GM12865 (cell line): ENCODE measurements around the gene CCDC27.

Experiments
- DNase-seq: peaks from one replicate; pipeline ENCODE4 v3.0.0; 2010; ENCODE audit warnings: low read depth
- H3K4me3 ChIP-seq: 2 replicates; pipeline ENCODE4 v1.5.1; 2011; ENCODE audit warnings: mild to moderate bottlenecking, low read depth, low read length, control low read depth
- TF ChIP-seq, protein P1 (sequence below): IDR thresholded peaks from 2 replicates; pipeline ENCODE4 v1.5.1; 2011; ENCODE audit warnings: low read length, control low read depth, low read depth, inconsistent platforms; ENCODE audit not compliant: insufficient read depth; ENCODE audit errors: missing control alignments

The CCDC27 gene

DNA sequence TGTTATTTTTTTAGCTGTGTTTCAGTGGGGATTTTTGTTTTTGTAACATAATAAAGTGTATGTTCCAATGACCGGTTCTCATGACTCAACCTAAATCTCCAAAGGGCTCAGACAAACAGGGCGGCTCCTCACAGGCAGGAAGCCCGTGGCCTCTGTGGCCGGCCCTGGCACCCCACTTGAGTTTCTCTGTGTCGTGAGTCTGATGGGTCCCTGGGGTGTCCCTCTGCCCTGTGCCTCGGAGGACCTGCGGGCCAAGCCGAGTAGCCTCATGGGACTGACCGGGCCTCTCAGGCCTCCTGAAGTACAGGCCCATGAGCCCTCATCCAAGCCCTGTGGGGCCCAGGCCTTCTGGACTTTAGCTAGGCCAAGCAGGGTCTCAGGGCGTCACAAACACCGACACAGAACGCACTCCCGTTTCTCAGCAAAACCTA, 16.1 kb upstream of the CCDC27 start:
- no peak overlapping the region for H3K4me3 ChIP-seq
- no peak for DNase-seq
- TF ChIP-seq, protein P1, sequence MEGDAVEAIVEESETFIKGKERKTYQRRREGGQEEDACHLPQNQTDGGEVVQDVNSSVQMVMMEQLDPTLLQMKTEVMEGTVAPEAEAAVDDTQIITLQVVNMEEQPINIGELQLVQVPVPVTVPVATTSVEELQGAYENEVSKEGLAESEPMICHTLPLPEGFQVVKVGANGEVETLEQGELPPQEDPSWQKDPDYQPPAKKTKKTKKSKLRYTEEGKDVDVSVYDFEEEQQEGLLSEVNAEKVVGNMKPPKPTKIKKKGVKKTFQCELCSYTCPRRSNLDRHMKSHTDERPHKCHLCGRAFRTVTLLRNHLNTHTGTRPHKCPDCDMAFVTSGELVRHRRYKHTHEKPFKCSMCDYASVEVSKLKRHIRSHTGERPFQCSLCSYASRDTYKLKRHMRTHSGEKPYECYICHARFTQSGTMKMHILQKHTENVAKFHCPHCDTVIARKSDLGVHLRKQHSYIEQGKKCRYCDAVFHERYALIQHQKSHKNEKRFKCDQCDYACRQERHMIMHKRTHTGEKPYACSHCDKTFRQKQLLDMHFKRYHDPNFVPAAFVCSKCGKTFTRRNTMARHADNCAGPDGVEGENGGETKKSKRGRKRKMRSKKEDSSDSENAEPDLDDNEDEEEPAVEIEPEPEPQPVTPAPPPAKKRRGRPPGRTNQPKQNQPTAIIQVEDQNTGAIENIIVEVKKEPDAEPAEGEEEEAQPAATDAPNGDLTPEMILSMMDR = no peak

DNA sequence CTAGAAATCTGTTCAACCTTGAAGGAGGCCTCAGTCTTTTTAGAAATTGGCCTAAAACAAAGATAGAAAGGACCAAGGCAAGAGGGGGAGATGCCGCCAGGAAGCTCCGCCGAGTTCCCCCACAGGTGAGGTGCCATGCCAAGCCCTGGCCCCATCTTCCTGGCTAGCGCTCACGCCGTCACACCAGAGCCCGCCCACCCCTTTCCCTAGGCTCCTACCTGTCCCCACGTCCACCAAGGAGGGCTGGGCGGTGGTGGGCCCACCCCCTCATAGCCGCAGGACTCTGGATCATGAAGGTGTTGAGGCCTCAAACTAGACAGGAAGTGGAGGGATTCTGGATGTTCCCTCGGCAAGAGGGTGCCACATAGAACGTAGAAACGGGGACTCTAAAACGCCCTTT, 15.5 kb upstream of the CCDC27 start:
- DNase-seq = no peak
- H3K4me3 ChIP-seq = no peak overlapping the region
- TF ChIP-seq, protein P1 = no peak

DNA sequence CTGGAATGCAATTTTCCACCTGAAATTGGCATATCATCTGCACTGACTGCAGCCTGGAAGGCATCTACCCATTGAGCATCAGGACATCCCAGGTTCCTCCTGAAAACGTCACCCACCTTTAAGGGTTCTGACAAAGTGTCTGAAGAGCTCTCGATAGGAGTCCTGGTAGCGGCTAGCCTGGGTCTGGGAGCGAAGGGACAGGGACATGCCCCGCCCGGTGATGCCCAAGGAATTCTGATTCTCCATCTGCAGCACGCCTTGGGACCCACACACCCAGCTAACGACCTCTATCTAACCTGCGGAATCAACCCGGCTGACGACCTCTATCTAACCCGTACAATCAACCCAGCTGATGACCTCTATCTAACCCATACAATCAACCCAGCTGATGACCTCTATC, 13.3 kb upstream of the CCDC27 start:
- no peak overlapping the region for H3K4me3 ChIP-seq
- DNase-seq = no peak
- TF ChIP-seq, protein P1 = no peak

DNA sequence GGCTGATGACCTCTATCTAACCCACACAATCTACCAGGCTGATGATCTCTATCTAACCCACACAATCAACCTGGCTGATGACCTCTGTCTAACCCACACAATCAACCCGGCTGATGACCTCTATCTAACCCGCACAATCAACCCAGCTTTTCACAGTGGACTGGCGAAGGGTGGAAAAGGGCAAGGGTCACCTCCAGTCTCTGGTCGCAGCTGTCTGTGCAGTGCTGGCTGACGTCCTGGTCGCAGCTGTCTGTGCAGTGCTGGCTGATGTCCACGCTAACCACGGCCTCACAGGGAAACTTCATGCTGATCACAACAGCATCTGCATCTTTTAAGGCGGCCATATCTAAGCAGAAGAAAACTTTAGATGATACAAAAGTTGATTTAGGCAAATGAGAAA, 12.2 kb upstream of the CCDC27 start:
- DNase-seq = no peak
- TF ChIP-seq, protein P1 = no peak
- no peak overlapping the region for H3K4me3 ChIP-seq

DNA sequence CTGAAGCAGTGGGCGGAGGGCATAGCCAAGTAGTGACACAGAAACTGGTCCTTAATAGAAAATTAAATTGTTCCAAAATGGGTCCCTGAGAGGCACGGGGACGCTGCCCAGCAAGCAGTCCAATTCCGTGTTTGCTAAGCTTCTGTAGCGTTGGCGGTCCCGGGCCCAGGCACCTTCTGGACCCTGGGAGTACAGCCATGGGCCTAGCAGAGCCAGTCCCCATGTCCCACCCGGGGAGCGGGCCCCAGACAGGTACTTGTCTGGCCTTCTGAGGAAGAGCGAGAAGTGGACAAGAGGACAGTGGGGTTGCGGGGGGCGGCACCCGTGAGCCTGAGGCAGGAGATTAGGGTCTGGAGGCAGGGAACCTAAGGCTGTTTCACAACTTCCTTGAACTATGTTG, 11.5 kb upstream of the CCDC27 start:
- TF ChIP-seq, protein P1 = no peak
- DNase-seq = no peak
- no peak overlapping the region for H3K4me3 ChIP-seq

DNA sequence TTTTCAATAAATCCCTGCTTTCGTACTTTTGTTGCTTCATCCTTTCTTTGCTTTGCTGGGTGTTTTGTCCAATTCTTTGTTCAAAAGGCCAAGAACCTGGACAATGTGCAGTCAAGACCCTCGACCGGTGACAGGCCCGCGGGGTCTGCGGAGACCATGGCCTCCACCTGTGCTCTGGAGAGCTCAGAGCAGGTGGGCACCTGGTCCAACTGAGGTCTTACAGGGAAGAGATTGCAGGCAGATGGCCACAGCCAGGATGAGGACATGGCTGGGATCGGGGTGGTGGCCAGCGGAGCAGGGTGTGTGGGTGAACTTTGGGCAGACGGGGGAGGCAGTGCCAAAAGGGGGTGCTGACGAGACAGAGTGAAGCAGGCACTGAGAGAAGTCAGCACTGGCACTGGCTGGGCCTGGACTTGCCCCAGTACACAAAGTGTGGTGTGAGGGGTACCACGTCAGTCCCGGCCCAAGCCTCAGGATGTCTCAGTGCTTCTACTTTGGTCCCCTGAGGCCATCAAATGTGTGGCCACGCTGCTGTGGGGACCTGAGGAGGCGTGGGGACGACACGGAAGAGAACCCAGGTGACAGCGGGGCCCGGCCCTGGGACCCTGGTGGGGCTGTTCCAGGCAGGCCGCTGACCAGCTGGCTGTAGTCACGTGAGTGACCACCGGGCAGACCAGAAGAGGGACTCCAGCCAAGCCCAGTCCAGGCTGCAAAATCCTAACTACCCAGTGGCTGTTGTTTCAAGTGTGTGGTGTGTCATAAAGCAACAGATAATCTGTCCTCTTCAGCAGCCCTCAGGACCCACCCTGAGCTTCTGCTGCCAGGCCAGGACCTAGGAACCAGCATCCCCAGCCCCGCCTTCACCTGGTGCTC, 10.4 kb upstream of the CCDC27 start:
- no peak for DNase-seq
- TF ChIP-seq, protein P1 = no peak
- no peak overlapping the region for H3K4me3 ChIP-seq
